HTERT RPE-1 (cell line): Measurements from ENCODE around the gene KCNG2.

Source experiments
- in situ Hi-C: fragments of 300-500 bp; cut with MboI; formaldehyde crosslinking; loops from 4 replicates; pipeline ENCODE4 v1.14.3; 2020; ENCODE audit warnings: low sequenced_read_pairs

KCNG2 gene

GRCh38 chr18:79918615-79919011 lies 120.9 kb downstream of the KCNG2 start:
- in situ Hi-C loops = no loop called here

GRCh38 chr18:79919089-79919488 lies 121.4 kb downstream of the KCNG2 start:
- in situ Hi-C loops = no loop called here

GRCh38 chr18:79921984-79922965 lies 124.5 kb downstream of the KCNG2 start:
- in situ Hi-C loops = no loop called here

GRCh38 chr18:79922971-79923411 lies 125.3 kb downstream of the KCNG2 start:
- in situ Hi-C loops = no loop called here

GRCh38 chr18:79923896-79924585 lies 126.3 kb downstream of the KCNG2 start:
- in situ Hi-C loops = no loop called here

- in situ Hi-C loops = no loop called here
Observed at GRCh38 chr18:79924814-79925731, 127.3 kb downstream of the KCNG2 start.

DNA sequence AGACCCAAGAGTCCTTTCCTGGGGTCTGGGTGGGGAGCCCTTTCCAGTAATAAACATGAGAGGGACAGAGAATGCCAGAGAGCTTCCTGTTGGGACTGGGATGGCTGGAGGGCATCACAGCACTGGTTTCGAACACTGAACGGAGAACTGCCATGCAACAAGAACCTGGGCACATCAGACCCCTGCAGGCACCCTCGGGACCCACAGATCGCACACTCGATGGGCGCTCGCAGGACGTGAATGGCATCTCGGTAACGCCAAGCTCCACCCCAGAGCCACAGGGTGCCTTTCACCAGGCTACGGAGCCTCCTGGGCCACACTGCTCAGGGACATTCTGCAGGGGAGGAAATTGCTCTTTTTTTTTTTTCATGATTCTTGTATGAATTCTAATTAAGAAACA lies 128.6 kb downstream of the KCNG2 start:
- in situ Hi-C loops = no loop called here

DNA sequence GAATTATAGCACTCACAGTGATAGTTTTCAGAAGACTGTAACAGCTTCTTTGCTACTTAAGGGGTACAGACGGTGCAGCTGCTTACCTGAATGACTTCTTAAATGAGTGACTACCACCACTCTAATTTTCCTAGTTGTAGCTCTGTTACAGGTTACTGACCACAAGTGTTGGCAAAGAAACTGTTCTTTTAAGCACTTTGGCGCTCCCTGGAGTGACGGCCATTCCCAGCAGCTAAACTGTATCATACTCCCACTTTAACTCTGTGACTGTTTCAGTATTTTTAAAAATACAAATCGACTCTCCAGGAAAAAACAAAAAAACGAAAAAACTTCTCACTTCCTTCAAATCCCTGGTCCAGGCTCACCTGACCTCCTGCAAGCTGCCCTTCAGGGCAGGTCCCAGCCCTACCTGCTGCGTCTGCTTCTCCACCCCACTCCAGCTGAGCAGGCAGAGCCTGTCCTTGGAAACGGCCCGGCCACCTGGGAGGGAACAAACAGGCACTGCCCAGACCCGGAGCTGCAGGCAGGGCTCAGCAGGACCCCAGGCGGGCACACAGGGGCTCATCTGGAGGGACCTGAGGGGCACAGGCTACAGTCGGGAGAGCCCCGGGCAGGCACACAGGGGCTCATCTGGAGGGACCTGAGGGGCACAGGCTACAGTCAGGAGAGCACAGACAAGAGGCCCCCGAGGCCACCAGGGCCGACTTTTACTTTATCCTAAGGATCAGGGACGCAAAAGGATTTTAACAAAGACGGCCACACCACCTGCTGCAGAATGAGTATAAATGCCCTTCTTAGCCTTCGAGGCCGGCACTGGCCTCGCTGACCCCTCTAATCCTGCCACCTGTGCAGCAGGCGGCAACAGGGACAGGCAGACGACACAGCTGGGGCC lies 129.2 kb downstream of the KCNG2 start:
- in situ Hi-C loops = no loop called here

DNA sequence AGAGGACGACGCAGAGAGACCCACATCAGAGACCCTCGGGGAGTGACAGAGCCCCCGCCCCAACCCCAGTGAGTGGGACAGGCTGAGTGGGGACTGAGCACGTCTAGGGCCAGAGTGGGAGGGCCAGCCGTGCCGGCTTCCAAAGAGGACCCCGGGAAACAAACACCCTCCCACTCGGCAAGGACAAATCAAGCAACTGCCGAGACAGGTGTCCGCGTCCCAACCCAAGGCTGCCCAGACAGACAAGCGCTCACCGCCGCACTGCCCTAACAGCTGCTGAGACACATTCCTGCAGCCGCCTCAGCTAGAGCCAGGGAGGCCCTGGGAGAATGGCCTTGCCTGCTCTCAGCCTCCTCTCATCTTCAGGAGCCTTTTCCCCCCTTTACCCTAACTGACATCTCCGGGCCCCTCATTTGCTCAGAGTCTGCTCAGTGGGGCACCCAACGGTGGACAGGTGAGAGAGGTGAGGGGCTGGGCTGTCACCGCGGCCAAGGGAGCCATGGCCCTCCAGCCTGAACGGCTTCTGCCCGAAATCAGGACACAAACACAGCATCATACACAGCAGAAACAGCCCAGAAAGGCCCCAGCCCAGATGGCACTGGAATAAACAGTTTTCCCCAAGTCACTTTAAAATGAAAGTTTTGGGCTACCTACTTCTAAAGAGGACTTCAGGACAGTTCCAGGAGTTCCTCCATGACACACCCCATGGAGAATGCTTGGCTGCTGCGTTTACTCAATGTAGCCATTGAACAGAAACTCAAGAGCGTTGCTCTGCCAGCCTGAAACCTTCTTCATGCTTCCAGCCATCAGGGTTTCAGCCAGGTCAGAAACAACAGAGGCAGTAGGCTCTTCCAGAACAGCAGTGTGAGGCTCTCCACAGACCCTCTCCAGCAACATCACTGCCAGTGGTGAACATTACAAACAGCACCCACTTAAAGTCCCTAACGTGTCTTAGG lies 130.1 kb downstream of the KCNG2 start:
- in situ Hi-C loops = no loop called here

DNA sequence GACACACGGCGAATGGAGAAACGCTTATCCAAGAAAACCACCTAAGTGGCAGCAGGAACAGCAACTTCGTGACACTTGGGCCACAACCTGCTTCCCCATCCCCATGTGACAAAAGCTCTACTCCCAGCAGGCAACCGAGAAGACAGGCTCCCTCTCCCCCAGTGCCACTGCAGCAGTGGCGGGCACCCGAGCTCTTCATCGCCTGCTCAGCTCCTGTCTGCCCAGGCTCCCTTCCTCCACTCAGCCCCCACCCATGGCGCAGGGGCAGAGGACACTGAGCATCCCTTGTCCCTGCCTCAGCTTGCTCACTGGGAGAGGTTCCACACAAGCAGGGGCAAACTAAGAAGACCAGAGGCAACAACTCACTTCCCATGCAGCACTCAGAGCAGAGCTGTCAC lies 130.8 kb downstream of the KCNG2 start:
- in situ Hi-C loops = no loop called here

DNA sequence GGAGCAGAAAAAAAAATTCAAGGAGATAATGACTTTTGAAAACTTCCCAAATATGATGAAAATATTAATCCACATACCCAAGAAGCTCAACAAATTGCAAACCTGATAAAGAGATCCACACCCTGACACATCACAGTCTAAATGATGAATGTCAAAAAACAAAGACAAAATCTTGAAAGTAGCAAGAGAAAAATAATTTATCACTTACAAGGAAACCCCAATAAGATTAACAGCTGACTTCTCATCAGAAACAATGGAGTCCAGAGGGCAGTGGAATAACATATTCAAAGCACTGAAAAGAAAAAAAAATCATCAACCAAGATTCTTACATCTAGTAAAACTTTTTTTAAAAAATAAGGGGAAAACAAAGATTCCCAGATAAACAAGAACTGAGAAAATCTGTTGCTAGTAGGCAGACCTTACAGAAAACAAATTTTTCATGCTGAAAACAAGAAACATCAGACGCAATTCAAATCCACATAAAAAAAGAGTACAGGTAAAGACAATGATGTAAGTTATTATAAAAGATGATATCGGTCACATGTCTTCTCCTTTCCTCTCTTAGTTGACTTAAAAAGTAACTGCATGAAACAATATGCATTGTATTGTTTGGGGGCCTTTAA lies 132.4 kb downstream of the KCNG2 start:
- in situ Hi-C loops = no loop called here

DNA sequence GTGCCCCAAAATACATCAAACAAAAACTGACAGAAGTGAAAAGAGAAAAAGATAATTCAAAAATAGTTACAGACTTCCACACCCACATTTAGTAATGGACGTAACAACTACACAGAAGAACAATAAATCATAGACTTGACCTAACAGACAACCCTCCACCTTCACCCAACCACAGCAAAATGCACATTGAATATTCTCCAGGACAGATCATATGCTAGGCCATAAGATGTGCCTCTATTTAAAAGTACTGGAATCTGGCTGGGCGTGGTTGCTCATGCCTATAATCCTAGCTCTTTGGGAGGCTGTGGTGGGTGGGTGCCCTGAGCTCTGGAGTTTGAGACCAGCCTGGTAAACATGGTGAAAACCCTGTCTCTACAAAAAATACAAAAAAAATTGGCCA lies 133.7 kb downstream of the KCNG2 start:
- in situ Hi-C loops = no loop called here

DNA sequence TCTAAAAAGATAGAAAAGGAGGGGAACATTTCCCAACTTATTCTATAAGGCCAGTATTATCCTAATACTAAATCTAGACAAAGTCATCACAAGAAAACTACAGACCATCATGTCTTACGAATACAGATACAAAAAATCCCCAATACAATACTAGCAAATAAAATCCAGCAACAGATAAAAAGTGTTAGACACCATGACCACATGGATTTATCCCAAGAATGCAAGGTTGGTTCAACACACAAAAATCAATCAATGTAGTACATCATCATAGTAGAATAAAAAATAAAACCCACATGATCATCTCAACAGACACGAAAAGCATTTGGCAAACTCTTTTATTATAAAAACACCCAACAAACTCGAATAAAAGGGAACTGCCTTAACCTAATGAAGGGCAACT lies 135.2 kb downstream of the KCNG2 start:
- in situ Hi-C loops = no loop called here

DNA sequence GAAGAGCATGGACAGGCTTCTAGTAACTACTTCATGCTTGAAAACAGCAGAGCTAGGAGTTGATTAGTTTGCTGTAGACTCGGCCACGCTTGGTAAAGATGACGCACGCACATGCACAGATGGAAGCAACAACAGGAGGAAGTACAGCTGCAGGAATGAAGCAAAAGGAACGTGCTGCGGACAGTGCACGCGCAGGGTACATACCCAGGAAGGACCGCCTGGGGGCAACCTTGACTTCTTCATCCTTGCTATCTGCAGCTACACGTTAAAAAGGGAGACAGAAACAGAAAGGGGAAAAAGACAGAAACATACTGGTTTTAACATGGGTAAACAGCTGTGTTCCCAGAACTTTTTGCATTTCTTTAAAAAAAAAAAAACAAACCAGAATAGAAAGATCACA lies 136.0 kb downstream of the KCNG2 start:
- in situ Hi-C loops = no loop called here

DNA sequence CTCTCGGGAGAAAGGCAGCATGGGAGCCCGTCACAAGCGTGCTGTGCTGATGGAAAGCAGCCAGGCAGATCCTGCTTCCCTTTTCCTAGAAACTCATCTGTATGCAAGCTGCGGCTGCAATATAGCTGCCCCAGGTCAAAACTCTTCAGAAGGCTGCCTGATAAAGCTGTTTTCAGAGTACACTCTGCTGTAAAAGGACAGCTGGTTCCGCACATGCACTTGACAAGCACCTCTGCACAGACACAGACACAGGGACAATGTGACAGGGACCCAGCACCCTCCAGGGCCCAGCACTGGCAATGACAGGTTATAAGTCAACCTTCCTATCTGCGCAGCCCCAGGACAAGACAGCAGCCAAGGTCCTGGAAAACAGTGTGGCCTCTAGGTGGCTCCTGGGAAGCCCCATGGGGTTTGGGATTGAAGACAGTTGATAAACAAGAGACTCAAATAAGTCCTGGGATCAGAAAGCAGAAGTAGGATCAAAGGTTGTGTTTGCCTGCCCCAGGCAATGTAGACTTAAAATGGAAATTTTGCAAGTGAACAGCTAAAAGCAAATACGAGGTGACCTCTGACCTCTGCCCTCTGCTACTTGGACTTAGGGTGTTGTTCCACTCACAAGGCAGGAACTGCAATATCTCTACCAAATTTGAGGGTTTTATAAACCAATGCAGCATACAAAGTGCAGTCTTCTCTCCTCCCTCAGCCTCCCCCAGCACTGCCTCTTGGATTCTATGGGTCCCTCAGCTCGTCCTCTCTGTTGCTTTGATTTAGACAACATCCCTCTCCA lies 136.8 kb downstream of the KCNG2 start:
- in situ Hi-C loops = no loop called here

DNA sequence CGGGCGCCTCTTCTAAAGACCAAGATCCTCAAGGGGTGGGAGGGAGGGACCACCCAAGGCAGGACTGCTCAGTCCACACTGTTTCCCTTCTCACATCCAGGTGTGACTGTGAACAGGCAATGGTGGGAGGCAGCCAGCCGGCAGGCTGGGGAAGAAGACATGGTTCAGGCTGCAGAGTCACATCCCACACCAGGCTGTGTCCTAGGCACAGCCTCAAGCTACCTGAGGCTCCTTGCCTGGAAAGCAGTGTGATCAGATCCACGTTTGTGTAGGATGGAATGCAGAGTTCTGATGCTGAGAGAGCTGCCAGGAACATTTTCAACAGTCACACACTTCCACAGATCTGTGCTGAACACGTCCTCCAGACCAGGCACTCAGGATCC lies 137.4 kb downstream of the KCNG2 start:
- in situ Hi-C loops = no loop called here

DNA sequence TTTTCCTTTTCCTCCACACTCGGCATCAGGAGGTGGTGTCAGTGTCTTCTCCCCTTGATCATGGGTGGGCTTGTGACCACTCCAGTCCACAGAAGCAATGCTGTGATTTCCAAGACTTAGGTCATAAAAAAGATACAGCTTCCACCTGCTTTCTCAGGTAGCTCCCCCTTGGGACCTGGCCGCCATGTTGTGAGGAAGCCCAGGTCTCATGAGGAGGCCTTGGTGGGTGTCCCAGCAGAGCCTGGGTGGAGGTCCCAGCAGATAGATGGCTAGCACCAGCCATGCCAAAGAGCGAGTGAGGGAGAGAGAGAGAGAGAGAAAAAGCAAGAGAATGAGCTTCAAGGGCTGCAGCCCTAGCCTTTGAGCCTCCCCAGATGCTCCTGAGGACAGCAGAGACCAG lies 137.8 kb downstream of the KCNG2 start:
- in situ Hi-C loops = no loop called here

- in situ Hi-C loops = no loop called here
Observed at GRCh38 chr18:79935925-79936324, 138.2 kb downstream of the KCNG2 start.
